Stimulated activated CD4-positive, alpha-beta T cell treated with anti-CD3 and anti-CD28 coated beads, Interleukin-12 subunit alpha, Interleukin-12 subunit beta, amount 100 ng/mL, for 4 hours (primary cell): Measurements from ENCODE around the gene LZTS2.

Experiments used
- DNase-seq: peaks from one replicate; pipeline ENCODE4 v3.0.0-alpha.2; 2020

LZTS2 gene

GRCh38 chr10:101056365-101057151 is 57.0 kb downstream of the LZTS2 start:
- no peak for DNase-seq
